Caco-2 (cell line): ENCODE results near the gene REX1BD. TPM values are rescaled to one million over a fixed set of nuclear protein-coding genes. Genes with fewer than 3 reads are reported as not detected.

Experiments
- BruUV-seq: library from RNA; stranded (reverse); fragments of 400-500 nt; replicated peaks from 2 replicates; lab custom pipeline; 2021; lab: Mats Ljungman, UMichigan
- CTCF ChIA-PET: fragments of 300-600 bp; sonication (Branson Sonifier 250); formaldehyde crosslinking; loops from one replicate; lab custom pipeline; 2022; ENCODE audit warnings: antibody characterized with exemption; lab: Charles Lee
- POLR2A ChIA-PET: fragments of 300-600 bp; sonication (Branson Sonifier 250); formaldehyde crosslinking; loops from one replicate; lab custom pipeline; 2022; ENCODE audit warnings: antibody characterized with exemption; lab: Charles Lee
- DNase-seq, 2 experiments: peaks; one replicate each; pipeline versions ENCODE4 v3.0.0 to v3.0.0-alpha.2; 2020 to 2022
- H3K27me3 ChIP-seq: replicated peaks from 2 replicates; pipeline ENCODE4 v1.6.0; 2011; ENCODE audit warnings: low read length; ENCODE audit not compliant: control insufficient read depth, insufficient read depth
- H3K36me3 ChIP-seq: 2 replicates; pipeline ENCODE4 v1.5.1; 2011; ENCODE audit warnings: low read length; ENCODE audit not compliant: control insufficient read depth, insufficient read depth
- H3K4me1 ChIP-seq: fragments of 250-450 bp; sonication (Bioruptor Pico); 2 replicates; pipeline ENCODE4 v1.5.1; 2020; ENCODE audit warnings: mild to moderate bottlenecking
- H3K4me3 ChIP-seq: 2 replicates; pipeline ENCODE4 v1.5.1; 2011; ENCODE audit warnings: low read depth, mild to moderate bottlenecking, control low read depth, low read length
- H3K9me3 ChIP-seq: fragments of 250-450 bp; sonication (Bioruptor Pico); 2 replicates; pipeline ENCODE4 v1.5.1; 2020; ENCODE audit warnings: mild to moderate bottlenecking, moderate library complexity
- H3K27ac Mint-ChIP-seq: one replicate; pipeline ENCODE4 v1.8.0; 2022; ENCODE audit warnings: mixed read lengths; ENCODE audit not compliant: unreplicated experiment
- H3K27me3 Mint-ChIP-seq: one replicate; pipeline ENCODE4 v1.8.0; 2022; ENCODE audit warnings: mixed read lengths; ENCODE audit not compliant: insufficient read depth, unreplicated experiment
- H3K36me3 Mint-ChIP-seq: one replicate; pipeline ENCODE4 v1.8.0; 2022; ENCODE audit warnings: mild to moderate bottlenecking, mixed read lengths; ENCODE audit not compliant: insufficient read depth, unreplicated experiment
- H3K4me1 Mint-ChIP-seq: one replicate; pipeline ENCODE4 v1.8.0; 2022; ENCODE audit warnings: low read depth, mixed read lengths; ENCODE audit not compliant: unreplicated experiment
- H3K4me3 Mint-ChIP-seq: one replicate; pipeline ENCODE4 v1.8.0; 2022; ENCODE audit warnings: mild to moderate bottlenecking, moderate library complexity, mixed read lengths; ENCODE audit not compliant: unreplicated experiment
- H3K9me3 Mint-ChIP-seq: one replicate; pipeline ENCODE4 v1.8.0; 2022; ENCODE audit warnings: mixed read lengths; ENCODE audit not compliant: unreplicated experiment
- intact Hi-C: fragments of 100-400 bp; cut with micrococcal nuclease; formaldehyde crosslinking; loops from one replicate; pipeline ENCODE4 v1.10.0; 2022; ENCODE audit not compliant: unreplicated experiment
- total RNA-seq: library from RNA; stranded (reverse); gene quantifications from 2 replicates; pipeline ENCODE4 v1.2.3, GENCODE V29; 2022
- TF ChIP-seq, protein P1 (sequence below), 2 experiments: fragments of 200-600 bp in 1 of 2; IDR thresholded peaks; 1 replicate in 1 of 2; 2 replicates in 1 of 2; pipeline versions ENCODE4 v1.5.1 to v1.8.0; 2011 to 2022; ENCODE audit warnings: antibody characterized with exemption in 1 of 2, control low read depth in 1 of 2, inconsistent platforms in 1 of 2, low read depth in 1 of 2, low read length in 1 of 2, mild to moderate bottlenecking in 1 of 2, moderate library complexity in 1 of 2; ENCODE audit not compliant: insufficient read depth in 1 of 2, severe bottlenecking in 1 of 2, unreplicated experiment in 1 of 2

Gene REX1BD
- total RNA-seq, 1 experiment from 2014 or later = 48.3 TPM

DNA sequence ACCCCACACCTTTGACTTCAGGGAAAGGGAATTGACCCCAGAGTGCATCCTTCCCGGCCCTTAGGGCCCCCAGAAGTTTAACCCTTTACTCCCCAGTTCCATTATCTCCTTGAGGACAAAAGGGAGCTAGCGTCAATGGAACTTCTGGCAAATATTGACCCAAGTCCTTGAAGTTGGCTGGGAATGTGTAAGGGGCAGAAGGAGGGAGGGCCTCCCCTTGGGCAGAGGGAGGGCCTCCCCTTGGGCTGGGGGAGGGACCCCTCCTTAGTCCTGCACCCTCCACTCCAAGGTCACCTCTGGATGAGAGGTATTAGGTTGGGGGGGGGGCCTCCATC lies 21.1 kb downstream of the REX1BD start:
- TF ChIP-seq, protein P1, sequence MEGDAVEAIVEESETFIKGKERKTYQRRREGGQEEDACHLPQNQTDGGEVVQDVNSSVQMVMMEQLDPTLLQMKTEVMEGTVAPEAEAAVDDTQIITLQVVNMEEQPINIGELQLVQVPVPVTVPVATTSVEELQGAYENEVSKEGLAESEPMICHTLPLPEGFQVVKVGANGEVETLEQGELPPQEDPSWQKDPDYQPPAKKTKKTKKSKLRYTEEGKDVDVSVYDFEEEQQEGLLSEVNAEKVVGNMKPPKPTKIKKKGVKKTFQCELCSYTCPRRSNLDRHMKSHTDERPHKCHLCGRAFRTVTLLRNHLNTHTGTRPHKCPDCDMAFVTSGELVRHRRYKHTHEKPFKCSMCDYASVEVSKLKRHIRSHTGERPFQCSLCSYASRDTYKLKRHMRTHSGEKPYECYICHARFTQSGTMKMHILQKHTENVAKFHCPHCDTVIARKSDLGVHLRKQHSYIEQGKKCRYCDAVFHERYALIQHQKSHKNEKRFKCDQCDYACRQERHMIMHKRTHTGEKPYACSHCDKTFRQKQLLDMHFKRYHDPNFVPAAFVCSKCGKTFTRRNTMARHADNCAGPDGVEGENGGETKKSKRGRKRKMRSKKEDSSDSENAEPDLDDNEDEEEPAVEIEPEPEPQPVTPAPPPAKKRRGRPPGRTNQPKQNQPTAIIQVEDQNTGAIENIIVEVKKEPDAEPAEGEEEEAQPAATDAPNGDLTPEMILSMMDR (IDR thresholded peaks at IDR 0.05; ENCODE audit: insufficient read depth in 1 of 2, low read depth in 1 of 2, low read length in 1 of 2, severe bottlenecking in 1 of 2, unreplicated experiment in 1 of 2) = no peak
- POLR2A ChIA-PET = no interaction called here
- Histone ChIP-seq H3K36me3 (no peaks in the 10 kb centered on the region), H3K4me3 (no peak overlapping the region), H3K27me3 (peaks cover 15% of the 10 kb centered on the region), H3K9me3 (no peaks in the 10 kb centered on the region), H3K4me1 (peaks cover 36% of the 10 kb centered on the region)
- Mint-ChIP-seq H3K27me3 (peaks cover 34% of the 10 kb centered on the region), H3K9me3 (no peaks in the 10 kb centered on the region), H3K36me3 (no peaks in the 10 kb centered on the region), H3K4me3 (no peak overlapping the region), H3K4me1 (peaks cover 13% of the 10 kb centered on the region), H3K27ac (no peak overlapping the region)
- intact Hi-C loops = no loop called here
- CTCF ChIA-PET = interaction anchor here (0.5 kb wide), 1 partner anchor 591 kb away, joined by 5 read pairs; no protein-coding TSS in a partner anchor
- BruUV-seq = no TSS peak
- DNase-seq = no peak

DNA sequence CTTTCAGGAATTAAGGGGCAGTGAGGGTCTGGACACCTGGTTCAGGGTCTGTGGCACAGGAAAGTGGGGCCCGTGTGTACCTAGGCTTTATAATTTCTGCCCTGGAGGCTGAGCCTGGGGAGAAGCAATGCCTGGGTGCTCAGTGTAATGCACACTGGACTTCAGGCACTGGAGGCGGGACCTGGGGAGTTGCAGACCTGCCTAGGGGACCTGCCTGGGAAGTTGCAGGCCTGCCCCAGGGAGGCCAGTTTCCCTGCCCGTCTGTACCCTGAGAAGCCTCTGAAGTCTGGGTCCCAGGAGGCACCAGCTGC lies 21.6 kb downstream of the REX1BD start:
- CTCF ChIA-PET = interaction anchor here (0.5 kb wide), 1 partner anchor 590 kb away, joined by 5 read pairs; no protein-coding TSS in a partner anchor
- no peaks in the 10 kb centered on the region for H3K9me3 ChIP-seq
- H3K4me1 ChIP-seq = peaks cover 36% of the 10 kb centered on the region
- H3K36me3 ChIP-seq = no peaks in the 10 kb centered on the region
- no peaks in the 10 kb centered on the region for H3K36me3 Mint-ChIP-seq
- no peaks in the 10 kb centered on the region for H3K9me3 Mint-ChIP-seq
- H3K4me3 ChIP-seq = no peak overlapping the region
- H3K27me3 ChIP-seq = peaks cover 15% of the 10 kb centered on the region
- BruUV-seq = no TSS peak
- DNase-seq = no peak
- no peak overlapping the region for H3K27ac Mint-ChIP-seq
- POLR2A ChIA-PET = no interaction called here
- TF ChIP-seq, protein P1 (IDR thresholded peaks at IDR 0.05; ENCODE audit: insufficient read depth in 1 of 2, low read depth in 1 of 2, low read length in 1 of 2, severe bottlenecking in 1 of 2, unreplicated experiment in 1 of 2) = no peak
- intact Hi-C loops = no loop called here
- H3K4me1 Mint-ChIP-seq = peaks cover 13% of the 10 kb centered on the region
- peaks cover 36% of the 10 kb centered on the region for H3K27me3 Mint-ChIP-seq
- H3K4me3 Mint-ChIP-seq = no peak overlapping the region

DNA sequence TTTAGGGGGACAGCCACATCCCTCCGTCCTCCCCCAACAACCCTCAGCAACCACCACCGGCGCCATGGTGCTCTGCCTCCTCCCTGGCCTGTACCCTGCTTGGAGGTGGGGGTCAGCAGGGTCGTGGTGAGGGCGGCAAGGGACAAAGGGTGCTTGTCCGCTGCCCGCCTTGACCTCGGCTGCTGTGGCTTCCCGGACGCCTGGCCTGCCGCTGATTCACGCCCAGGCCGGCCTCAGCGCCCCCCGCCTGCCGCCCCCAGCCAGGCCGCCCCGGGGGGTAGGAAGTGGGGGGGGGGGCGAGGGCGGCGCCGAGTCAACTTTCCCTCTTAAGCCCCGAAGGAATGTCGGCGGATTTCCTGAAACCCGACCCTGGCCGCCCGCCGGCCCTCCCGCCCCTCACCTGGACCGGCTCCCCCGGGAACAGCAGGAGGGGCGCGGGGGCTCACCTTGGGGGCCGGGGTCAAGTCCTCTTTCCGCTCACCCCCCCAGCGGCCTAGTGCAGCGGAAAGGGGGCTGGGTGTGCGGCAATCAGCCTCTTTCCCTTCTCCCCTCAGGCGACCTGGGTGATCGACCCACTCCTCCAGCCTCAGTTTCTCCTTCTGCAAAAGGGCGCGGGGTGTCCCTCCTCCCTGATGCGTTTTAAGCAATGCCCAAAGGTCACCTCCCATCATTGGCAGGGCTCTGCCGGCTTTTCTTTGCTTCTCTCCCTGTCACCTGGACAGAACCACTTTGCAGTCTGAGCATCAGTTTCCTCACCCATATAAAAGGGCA lies 22.1 kb downstream of the REX1BD start:
- ChIA-PET POLR2A (no interaction called here), CTCF (no interaction called here)
- peaks cover 36% of the 10 kb centered on the region for H3K4me1 ChIP-seq
- H3K4me3 ChIP-seq = no peak overlapping the region
- Mint-ChIP-seq H3K4me3 (peak overlapping the region; percentile 69), H3K4me1 (peaks cover 13% of the 10 kb centered on the region), H3K27ac (no peak overlapping the region), H3K9me3 (no peaks in the 10 kb centered on the region), H3K27me3 (peaks cover 33% of the 10 kb centered on the region), H3K36me3 (no peaks in the 10 kb centered on the region)
- intact Hi-C loops = no loop called here
- BruUV-seq = no TSS peak
- TF ChIP-seq, protein P1 (IDR thresholded peaks at IDR 0.05; ENCODE audit: insufficient read depth in 1 of 2, low read depth in 1 of 2, low read length in 1 of 2, severe bottlenecking in 1 of 2, unreplicated experiment in 1 of 2) = no peak
- H3K9me3 ChIP-seq = no peaks in the 10 kb centered on the region
- no peak for DNase-seq
- no peaks in the 10 kb centered on the region for H3K36me3 ChIP-seq
- peaks cover 15% of the 10 kb centered on the region for H3K27me3 ChIP-seq
